GM21423 (cell line): Measurements from ENCODE around the gene ADD1.

Source experiments
- ATAC-seq: cut with Tn5 transposase; IDR thresholded peaks from one replicate; pipeline ENCODE4 v1.9.1; 2021; ENCODE audit warnings: mild to moderate bottlenecking, moderate library complexity; ENCODE audit not compliant: unreplicated experiment

ADD1 gene

GRCh38 chr4:2833671-2834000, 10.0 kb upstream of the ADD1 start:
- no peak for ATAC-seq

GRCh38 chr4:2834001-2834921, 9.4 kb upstream of the ADD1 start:
- ATAC-seq: no peak

GRCh38 chr4:2835978-2836377, 7.7 kb upstream of the ADD1 start:
- no peak for ATAC-seq

- ATAC-seq: no peak
Measured at GRCh38 chr4:2836391-2836859, 7.2 kb upstream of the ADD1 start.

- ATAC-seq: no peak
Measured at GRCh38 chr4:2837110-2837903, 6.3 kb upstream of the ADD1 start.

- no peak for ATAC-seq
Measured at GRCh38 chr4:2837904-2838496, 5.6 kb upstream of the ADD1 start.

GRCh38 chr4:2839060-2839459, 4.6 kb upstream of the ADD1 start:
- ATAC-seq: no peak

GRCh38 chr4:2842687-2843262, 869 bp upstream of the ADD1 start:
- ATAC-seq: no peak

GRCh38 chr4:2843941-2844584, 419 bp downstream of the ADD1 start:
- peak; percentile 24 for ATAC-seq

GRCh38 chr4:2846172-2846571, 2.5 kb downstream of the ADD1 start:
- no peak for ATAC-seq

GRCh38 chr4:2847302-2847871, 3.7 kb downstream of the ADD1 start:
- ATAC-seq: no peak

- ATAC-seq: no peak
Measured at GRCh38 chr4:2848449-2848848, 4.8 kb downstream of the ADD1 start.

GRCh38 chr4:2849267-2850152, 5.9 kb downstream of the ADD1 start:
- no peak for ATAC-seq

GRCh38 chr4:2850966-2851798, 7.5 kb downstream of the ADD1 start:
- ATAC-seq: no peak

- peak; percentile 71 for ATAC-seq
Measured at GRCh38 chr4:2852481-2852921, 8.9 kb downstream of the ADD1 start.

GRCh38 chr4:2855584-2855983, 11.9 kb downstream of the ADD1 start:
- ATAC-seq: no peak

GRCh38 chr4:2856266-2856665, 12.6 kb downstream of the ADD1 start:
- no peak for ATAC-seq

- ATAC-seq: no peak
Measured at GRCh38 chr4:2857349-2857927, 13.8 kb downstream of the ADD1 start.
